WTC11 (cell line): Measurements from ENCODE around the gene ANKEF1. TPM values are rescaled to one million over a fixed set of nuclear protein-coding genes. Genes with fewer than 3 reads are reported as not detected.

Experiments used
- ATAC-seq: fragments of 200-7000 bp; cut with Tn5 transposase; 2 replicates; pipeline ENCODE4 v1.10.0; 2021; ENCODE audit warnings: mild to moderate bottlenecking, moderate library complexity
- CTCF ChIA-PET: fragments of 300-600 bp; sonication (Branson Sonifier 250); formaldehyde crosslinking; loops from one replicate; lab custom pipeline; 2021; ENCODE audit warnings: antibody characterized with exemption; lab: Charles Lee
- POLR2A ChIA-PET: fragments of 350-600 bp; sonication (Branson Sonifier 250); formaldehyde crosslinking; loops from one replicate; lab custom pipeline; 2021; ENCODE audit warnings: antibody characterized with exemption; lab: Charles Lee
- DNase-seq: peaks from one replicate; pipeline ENCODE4 v3.0.0; 2021; ENCODE audit warnings: low spot score
- H3K27ac Mint-ChIP-seq: 2 replicates; pipeline ENCODE4 v1.8.0; 2021; ENCODE audit warnings: mixed read lengths
- H3K27me3 Mint-ChIP-seq: 2 replicates; pipeline ENCODE4 v1.8.0; 2021; ENCODE audit warnings: low read depth, mild to moderate bottlenecking, moderate library complexity, mixed read lengths
- H3K36me3 Mint-ChIP-seq: 2 replicates; pipeline ENCODE4 v1.8.0; 2021; ENCODE audit warnings: mixed read lengths
- H3K4me1 Mint-ChIP-seq: 2 replicates; pipeline ENCODE4 v1.8.0; 2022; ENCODE audit warnings: mixed read lengths
- H3K4me3 Mint-ChIP-seq: 2 replicates; pipeline ENCODE4 v1.8.0; 2021; ENCODE audit warnings: mild to moderate bottlenecking, moderate library complexity, mixed read lengths
- H3K9me3 Mint-ChIP-seq: 2 replicates; pipeline ENCODE4 v1.8.0; 2021; ENCODE audit warnings: mixed read lengths
- EMX1 ChIP-seq: fragments of 250-450 bp; sonication (Bioruptor Pico); IDR thresholded peaks from 2 replicates; pipeline ENCODE4 v1.8.0; 2021; ENCODE audit warnings: mild to moderate bottlenecking
- ESRRA ChIP-seq: sonication (generic); formaldehyde crosslinking; IDR thresholded peaks from 2 replicates; pipeline ENCODE4 v1.8.1; 2022; ENCODE audit warnings: mild to moderate bottlenecking, missing genetic modification reagents, borderline replicate concordance
- IRF2 ChIP-seq: sonication (generic); formaldehyde crosslinking; IDR thresholded peaks from 2 replicates; pipeline ENCODE4 v1.8.0; 2022; ENCODE audit warnings: low read depth, missing genetic modification reagents, borderline replicate concordance
- NR3C1 ChIP-seq: sonication (generic); formaldehyde crosslinking; conservative IDR thresholded peaks from 2 replicates; pipeline ENCODE4 v1.8.1; 2023; ENCODE audit warnings: low read depth, mild to moderate bottlenecking, missing genetic modification reagents
- TEAD1 ChIP-seq: sonication (generic); formaldehyde crosslinking; IDR thresholded peaks from 2 replicates; pipeline ENCODE4 v1.8.0; 2022; ENCODE audit warnings: mild to moderate bottlenecking, missing genetic modification reagents
- ZNF121 ChIP-seq: sonication (generic); formaldehyde crosslinking; IDR thresholded peaks from 2 replicates; pipeline ENCODE4 v1.8.0; 2023; ENCODE audit warnings: missing genetic modification reagents
- ZNF219 ChIP-seq: sonication (generic); formaldehyde crosslinking; IDR thresholded peaks from 2 replicates; pipeline ENCODE4 v1.8.0; 2023; ENCODE audit warnings: missing genetic modification reagents, mild to moderate bottlenecking, borderline replicate concordance
- total RNA-seq: library from RNA; stranded (reverse); gene quantifications from 3 replicates; pipeline ENCODE4 v1.2.3, GENCODE V29; 2021
- TF ChIP-seq, protein P1 (sequence below): sonication (generic); formaldehyde crosslinking; IDR thresholded peaks from 2 replicates; pipeline ENCODE4 v1.8.1; 2022; ENCODE audit warnings: missing genetic modification reagents, borderline replicate concordance
- TF ChIP-seq, protein P2 (sequence below): sonication (generic); formaldehyde crosslinking; IDR thresholded peaks from 2 replicates; pipeline ENCODE4 v1.8.1; 2022; ENCODE audit warnings: low read depth, mild to moderate bottlenecking, moderate library complexity, missing genetic modification reagents, borderline replicate concordance
- TF ChIP-seq, protein P3 (sequence below): sonication (generic); formaldehyde crosslinking; IDR thresholded peaks from 2 replicates; pipeline ENCODE4 v1.8.0; 2022; ENCODE audit warnings: mild to moderate bottlenecking, missing genetic modification reagents
- TF ChIP-seq, protein P4 (sequence below): sonication (generic); formaldehyde crosslinking; IDR thresholded peaks from 2 replicates; pipeline ENCODE4 v1.8.0; 2022; ENCODE audit warnings: missing genetic modification reagents
- TF ChIP-seq, protein P5 (sequence below): fragments of 250-450 bp; sonication (Bioruptor Pico); IDR thresholded peaks from 2 replicates; pipeline ENCODE4 v1.9.0; 2021; ENCODE audit warnings: mild to moderate bottlenecking

ANKEF1 gene
- total RNA-seq, 1 experiment from 2014 or later, result 7.1 TPM

DNA sequence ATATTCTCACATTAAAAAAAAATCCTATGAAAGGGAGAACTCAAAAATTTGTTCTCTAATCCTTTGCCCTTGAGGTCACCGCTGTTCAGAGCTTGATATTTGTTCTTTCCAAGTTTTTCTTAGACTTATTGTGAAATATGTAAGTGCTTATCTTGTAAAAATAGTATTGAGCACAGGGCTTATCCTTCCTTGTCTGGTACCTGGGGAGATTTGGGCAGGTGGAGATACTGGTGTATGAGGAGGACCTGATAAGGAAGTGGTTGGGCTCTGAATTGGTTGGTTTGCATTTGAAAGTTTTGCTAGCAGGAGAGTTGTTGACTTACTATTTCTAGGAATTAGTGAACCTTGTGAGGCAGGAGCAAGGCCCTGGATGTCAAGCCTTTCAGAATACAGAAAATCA is 28.9 kb upstream of the ANKEF1 start:
- Mint-ChIP-seq H3K27me3 (no peaks in the 10 kb centered on the region), H3K36me3 (no peaks in the 10 kb centered on the region; the same call in 1 of the 2 replicates), H3K4me3 (no peak overlapping the region), H3K4me1 (peaks cover 32% of the 10 kb centered on the region), H3K27ac (no peak overlapping the region), H3K9me3 (peaks cover 4% of the 10 kb centered on the region; the same call in 1 of the 2 replicates)
- no peak for DNase-seq
- ATAC-seq, result peak; percentile 82
- TF ChIP-seq ZNF121 (CRISPR knock-in tag) (no peak), TEAD1 (CRISPR knock-in tag) (no peak), ESRRA (CRISPR knock-in tag) (no peak), IRF2 (no peak), NR3C1 (no peak)
- TF ChIP-seq, protein P1, sequence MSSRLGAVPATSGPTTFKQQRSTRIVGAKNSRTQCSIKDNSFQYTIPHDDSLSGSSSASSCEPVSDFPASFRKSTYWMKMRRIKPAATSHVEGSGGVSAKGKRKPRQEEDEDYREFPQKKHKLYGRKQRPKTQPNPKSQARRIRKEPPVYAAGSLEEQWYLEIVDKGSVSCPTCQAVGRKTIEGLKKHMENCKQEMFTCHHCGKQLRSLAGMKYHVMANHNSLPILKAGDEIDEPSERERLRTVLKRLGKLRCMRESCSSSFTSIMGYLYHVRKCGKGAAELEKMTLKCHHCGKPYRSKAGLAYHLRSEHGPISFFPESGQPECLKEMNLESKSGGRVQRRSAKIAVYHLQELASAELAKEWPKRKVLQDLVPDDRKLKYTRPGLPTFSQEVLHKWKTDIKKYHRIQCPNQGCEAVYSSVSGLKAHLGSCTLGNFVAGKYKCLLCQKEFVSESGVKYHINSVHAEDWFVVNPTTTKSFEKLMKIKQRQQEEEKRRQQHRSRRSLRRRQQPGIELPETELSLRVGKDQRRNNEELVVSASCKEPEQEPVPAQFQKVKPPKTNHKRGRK (CRISPR knock-in tag), result no peak
- TF ChIP-seq, protein P2, sequence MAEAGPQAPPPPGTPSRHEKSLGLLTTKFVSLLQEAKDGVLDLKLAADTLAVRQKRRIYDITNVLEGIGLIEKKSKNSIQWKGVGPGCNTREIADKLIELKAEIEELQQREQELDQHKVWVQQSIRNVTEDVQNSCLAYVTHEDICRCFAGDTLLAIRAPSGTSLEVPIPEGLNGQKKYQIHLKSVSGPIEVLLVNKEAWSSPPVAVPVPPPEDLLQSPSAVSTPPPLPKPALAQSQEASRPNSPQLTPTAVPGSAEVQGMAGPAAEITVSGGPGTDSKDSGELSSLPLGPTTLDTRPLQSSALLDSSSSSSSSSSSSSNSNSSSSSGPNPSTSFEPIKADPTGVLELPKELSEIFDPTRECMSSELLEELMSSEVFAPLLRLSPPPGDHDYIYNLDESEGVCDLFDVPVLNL (CRISPR knock-in tag), result no peak
- POLR2A ChIA-PET, result no interaction called here
- CTCF ChIA-PET, result interaction anchor here (1.6 kb wide), 1 partner anchor 42 kb away, joined by 8 read pairs; no protein-coding TSS in a partner anchor

DNA sequence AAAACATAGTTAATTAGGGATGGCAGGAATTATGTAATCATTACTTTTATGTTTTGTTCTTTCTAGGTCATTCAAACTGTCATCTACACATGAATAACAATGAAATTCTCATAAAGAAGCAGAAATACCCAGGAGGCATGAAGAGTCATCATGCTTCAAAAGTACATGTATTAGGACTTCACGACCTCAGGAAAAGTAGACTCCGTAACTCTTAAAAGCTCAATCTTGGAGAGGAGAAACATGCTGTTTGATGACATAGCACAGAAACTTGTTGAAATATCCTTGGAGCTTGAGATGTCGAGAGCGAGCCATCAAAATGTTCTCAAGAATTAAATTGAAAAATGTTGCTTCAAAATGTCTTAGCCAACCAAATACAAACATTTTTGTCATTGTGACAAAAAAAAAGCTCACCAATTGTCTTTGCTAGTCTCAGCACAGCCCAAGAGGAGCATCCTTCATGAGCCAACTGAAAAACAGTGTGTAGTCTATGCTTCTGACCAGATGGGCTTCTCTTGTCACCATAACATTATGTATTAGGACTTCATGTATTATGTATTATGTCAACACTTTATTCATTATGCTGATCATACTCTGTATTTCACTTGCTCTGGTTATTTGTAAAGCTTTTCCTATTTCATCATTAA is 28.2 kb upstream of the ANKEF1 start:
- Mint-ChIP-seq H3K4me3 (no peak overlapping the region), H3K27ac (no peak overlapping the region), H3K9me3 (peaks cover 4% of the 10 kb centered on the region; the same call in 1 of the 2 replicates), H3K36me3 (no peaks in the 10 kb centered on the region; the same call in 1 of the 2 replicates), H3K4me1 (peaks cover 32% of the 10 kb centered on the region), H3K27me3 (no peaks in the 10 kb centered on the region)
- DNase-seq, result no peak
- ChIA-PET CTCF (interaction anchor here (1.6 kb wide), 1 partner anchor 41 kb away, joined by 8 read pairs; no protein-coding TSS in a partner anchor), POLR2A (no interaction called here)
- TF ChIP-seq, protein P3, sequence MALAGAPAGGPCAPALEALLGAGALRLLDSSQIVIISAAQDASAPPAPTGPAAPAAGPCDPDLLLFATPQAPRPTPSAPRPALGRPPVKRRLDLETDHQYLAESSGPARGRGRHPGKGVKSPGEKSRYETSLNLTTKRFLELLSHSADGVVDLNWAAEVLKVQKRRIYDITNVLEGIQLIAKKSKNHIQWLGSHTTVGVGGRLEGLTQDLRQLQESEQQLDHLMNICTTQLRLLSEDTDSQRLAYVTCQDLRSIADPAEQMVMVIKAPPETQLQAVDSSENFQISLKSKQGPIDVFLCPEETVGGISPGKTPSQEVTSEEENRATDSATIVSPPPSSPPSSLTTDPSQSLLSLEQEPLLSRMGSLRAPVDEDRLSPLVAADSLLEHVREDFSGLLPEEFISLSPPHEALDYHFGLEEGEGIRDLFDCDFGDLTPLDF, result no peak
- TF ChIP-seq ZNF219 (CRISPR knock-in tag) (no peak), EMX1 (CRISPR knock-in tag) (no peak)
- TF ChIP-seq, protein P4, sequence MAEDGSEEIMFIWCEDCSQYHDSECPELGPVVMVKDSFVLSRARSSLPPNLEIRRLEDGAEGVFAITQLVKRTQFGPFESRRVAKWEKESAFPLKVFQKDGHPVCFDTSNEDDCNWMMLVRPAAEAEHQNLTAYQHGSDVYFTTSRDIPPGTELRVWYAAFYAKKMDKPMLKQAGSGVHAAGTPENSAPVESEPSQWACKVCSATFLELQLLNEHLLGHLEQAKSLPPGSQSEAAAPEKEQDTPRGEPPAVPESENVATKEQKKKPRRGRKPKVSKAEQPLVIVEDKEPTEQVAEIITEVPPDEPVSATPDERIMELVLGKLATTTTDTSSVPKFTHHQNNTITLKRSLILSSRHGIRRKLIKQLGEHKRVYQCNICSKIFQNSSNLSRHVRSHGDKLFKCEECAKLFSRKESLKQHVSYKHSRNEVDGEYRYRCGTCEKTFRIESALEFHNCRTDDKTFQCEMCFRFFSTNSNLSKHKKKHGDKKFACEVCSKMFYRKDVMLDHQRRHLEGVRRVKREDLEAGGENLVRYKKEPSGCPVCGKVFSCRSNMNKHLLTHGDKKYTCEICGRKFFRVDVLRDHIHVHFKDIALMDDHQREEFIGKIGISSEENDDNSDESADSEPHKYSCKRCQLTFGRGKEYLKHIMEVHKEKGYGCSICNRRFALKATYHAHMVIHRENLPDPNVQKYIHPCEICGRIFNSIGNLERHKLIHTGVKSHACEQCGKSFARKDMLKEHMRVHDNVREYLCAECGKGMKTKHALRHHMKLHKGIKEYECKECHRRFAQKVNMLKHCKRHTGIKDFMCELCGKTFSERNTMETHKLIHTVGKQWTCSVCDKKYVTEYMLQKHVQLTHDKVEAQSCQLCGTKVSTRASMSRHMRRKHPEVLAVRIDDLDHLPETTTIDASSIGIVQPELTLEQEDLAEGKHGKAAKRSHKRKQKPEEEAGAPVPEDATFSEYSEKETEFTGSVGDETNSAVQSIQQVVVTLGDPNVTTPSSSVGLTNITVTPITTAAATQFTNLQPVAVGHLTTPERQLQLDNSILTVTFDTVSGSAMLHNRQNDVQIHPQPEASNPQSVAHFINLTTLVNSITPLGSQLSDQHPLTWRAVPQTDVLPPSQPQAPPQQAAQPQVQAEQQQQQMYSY (CRISPR knock-in tag), result no peak
- TF ChIP-seq, protein P5, sequence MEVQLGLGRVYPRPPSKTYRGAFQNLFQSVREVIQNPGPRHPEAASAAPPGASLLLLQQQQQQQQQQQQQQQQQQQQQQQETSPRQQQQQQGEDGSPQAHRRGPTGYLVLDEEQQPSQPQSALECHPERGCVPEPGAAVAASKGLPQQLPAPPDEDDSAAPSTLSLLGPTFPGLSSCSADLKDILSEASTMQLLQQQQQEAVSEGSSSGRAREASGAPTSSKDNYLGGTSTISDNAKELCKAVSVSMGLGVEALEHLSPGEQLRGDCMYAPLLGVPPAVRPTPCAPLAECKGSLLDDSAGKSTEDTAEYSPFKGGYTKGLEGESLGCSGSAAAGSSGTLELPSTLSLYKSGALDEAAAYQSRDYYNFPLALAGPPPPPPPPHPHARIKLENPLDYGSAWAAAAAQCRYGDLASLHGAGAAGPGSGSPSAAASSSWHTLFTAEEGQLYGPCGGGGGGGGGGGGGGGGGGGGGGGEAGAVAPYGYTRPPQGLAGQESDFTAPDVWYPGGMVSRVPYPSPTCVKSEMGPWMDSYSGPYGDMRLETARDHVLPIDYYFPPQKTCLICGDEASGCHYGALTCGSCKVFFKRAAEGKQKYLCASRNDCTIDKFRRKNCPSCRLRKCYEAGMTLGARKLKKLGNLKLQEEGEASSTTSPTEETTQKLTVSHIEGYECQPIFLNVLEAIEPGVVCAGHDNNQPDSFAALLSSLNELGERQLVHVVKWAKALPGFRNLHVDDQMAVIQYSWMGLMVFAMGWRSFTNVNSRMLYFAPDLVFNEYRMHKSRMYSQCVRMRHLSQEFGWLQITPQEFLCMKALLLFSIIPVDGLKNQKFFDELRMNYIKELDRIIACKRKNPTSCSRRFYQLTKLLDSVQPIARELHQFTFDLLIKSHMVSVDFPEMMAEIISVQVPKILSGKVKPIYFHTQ (CRISPR knock-in tag), result no peak
- no peak for ATAC-seq
